WERI-Rb-1 (cell line): Measurements from ENCODE around the gene PODN.

Source experiments
- DNase-seq: peaks from one replicate; pipeline ENCODE4 v3.0.0-alpha.2; 2020
- H3K27ac ChIP-seq: fragments of 250-450 bp; sonication (Bioruptor Pico); 2 replicates; pipeline ENCODE4 v1.5.1; 2020; ENCODE audit warnings: mild to moderate bottlenecking, moderate library complexity
- H3K27me3 ChIP-seq: fragments of 250-450 bp; sonication (Bioruptor Pico); 2 replicates; pipeline ENCODE4 v1.5.1; 2021; ENCODE audit warnings: mild to moderate bottlenecking, low read depth, moderate library complexity; ENCODE audit not compliant: insufficient read depth, severe bottlenecking
- H3K36me3 ChIP-seq: fragments of 250-450 bp; sonication (Bioruptor Pico); 2 replicates; pipeline ENCODE4 v1.5.1; 2020; ENCODE audit warnings: mild to moderate bottlenecking, moderate library complexity
- H3K4me3 ChIP-seq: 2 replicates; pipeline ENCODE4 v1.5.1; 2011; ENCODE audit warnings: low read depth, mild to moderate bottlenecking, control low read depth, low read length
- H3K9me3 ChIP-seq: fragments of 250-450 bp; sonication (Bioruptor Pico); 2 replicates; pipeline ENCODE4 v1.5.1; 2021; ENCODE audit warnings: mild to moderate bottlenecking, moderate library complexity; ENCODE audit not compliant: severe bottlenecking
- TF ChIP-seq, protein P1 (sequence below): IDR thresholded peaks from 2 replicates; pipeline ENCODE4 v1.5.1; 2011; ENCODE audit warnings: low read depth, mild to moderate bottlenecking, control low read depth, inconsistent platforms, low read length

PODN gene

DNA sequence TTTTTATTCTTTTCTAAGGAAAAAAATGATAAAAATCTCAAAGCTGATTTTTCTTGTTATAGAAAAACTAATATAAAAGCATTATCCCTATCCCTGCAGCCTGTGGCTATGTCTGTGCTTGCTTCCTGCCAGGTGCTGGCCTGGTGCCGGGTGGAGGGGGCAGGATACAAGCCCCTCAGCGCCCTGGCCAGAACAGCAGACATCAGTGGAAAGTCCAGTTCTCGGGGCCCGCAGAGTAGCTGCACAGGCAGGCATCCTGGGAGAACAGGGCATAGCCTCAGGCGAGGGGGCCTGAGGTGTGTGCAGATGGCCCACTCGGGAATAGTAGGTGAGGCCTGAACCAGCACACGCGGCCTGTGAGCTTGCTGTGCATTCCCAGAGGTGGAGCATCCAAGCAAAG is 23.4 kb downstream of the PODN start:
- TF ChIP-seq, protein P1, sequence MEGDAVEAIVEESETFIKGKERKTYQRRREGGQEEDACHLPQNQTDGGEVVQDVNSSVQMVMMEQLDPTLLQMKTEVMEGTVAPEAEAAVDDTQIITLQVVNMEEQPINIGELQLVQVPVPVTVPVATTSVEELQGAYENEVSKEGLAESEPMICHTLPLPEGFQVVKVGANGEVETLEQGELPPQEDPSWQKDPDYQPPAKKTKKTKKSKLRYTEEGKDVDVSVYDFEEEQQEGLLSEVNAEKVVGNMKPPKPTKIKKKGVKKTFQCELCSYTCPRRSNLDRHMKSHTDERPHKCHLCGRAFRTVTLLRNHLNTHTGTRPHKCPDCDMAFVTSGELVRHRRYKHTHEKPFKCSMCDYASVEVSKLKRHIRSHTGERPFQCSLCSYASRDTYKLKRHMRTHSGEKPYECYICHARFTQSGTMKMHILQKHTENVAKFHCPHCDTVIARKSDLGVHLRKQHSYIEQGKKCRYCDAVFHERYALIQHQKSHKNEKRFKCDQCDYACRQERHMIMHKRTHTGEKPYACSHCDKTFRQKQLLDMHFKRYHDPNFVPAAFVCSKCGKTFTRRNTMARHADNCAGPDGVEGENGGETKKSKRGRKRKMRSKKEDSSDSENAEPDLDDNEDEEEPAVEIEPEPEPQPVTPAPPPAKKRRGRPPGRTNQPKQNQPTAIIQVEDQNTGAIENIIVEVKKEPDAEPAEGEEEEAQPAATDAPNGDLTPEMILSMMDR = no peak
- no peaks in the 10 kb centered on the region for H3K27me3 ChIP-seq
- no peak overlapping the region for H3K4me3 ChIP-seq
- H3K9me3 ChIP-seq = no peaks in the 10 kb centered on the region
- H3K27ac ChIP-seq = peak overlapping the region; percentile 92
- no peak for DNase-seq
- peaks cover 44% of the 10 kb centered on the region for H3K36me3 ChIP-seq

DNA sequence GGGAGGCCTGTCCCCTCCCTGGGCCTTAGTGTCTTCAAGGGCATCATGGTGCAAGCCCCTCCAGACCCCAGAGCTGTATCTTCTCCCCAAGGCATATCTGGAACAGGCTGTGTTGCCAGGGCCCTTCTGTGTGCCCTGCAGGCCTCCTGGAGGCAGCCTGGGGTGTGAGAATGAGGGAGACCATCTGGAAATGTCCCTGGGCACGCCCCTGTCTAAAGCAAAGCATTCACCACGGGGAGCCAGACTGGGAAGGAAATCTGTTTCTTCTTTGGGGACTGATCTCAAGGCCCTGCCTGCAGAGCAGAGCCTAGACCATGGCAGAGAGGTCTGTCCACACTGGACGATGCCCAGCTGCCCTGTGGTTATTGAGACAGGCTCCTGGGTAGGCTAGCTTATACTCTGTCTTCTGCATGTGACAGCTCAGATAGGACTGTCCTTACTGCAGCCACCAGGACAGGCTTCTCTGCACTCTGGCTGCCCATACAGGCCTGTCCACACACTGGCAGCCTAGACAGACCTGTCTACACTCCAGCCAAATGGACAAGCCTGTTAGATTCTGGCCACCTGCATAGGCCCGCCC is 24.6 kb downstream of the PODN start:
- Histone ChIP-seq H3K27me3 (no peaks in the 10 kb centered on the region), H3K9me3 (no peaks in the 10 kb centered on the region), H3K36me3 (peaks cover 55% of the 10 kb centered on the region), H3K27ac (peak overlapping the region; percentile 92), H3K4me3 (no peak overlapping the region)
- TF ChIP-seq, protein P1 = peak; percentile 6; the same call in 1 of the 2 replicates
- peak; percentile 82 for DNase-seq

DNA sequence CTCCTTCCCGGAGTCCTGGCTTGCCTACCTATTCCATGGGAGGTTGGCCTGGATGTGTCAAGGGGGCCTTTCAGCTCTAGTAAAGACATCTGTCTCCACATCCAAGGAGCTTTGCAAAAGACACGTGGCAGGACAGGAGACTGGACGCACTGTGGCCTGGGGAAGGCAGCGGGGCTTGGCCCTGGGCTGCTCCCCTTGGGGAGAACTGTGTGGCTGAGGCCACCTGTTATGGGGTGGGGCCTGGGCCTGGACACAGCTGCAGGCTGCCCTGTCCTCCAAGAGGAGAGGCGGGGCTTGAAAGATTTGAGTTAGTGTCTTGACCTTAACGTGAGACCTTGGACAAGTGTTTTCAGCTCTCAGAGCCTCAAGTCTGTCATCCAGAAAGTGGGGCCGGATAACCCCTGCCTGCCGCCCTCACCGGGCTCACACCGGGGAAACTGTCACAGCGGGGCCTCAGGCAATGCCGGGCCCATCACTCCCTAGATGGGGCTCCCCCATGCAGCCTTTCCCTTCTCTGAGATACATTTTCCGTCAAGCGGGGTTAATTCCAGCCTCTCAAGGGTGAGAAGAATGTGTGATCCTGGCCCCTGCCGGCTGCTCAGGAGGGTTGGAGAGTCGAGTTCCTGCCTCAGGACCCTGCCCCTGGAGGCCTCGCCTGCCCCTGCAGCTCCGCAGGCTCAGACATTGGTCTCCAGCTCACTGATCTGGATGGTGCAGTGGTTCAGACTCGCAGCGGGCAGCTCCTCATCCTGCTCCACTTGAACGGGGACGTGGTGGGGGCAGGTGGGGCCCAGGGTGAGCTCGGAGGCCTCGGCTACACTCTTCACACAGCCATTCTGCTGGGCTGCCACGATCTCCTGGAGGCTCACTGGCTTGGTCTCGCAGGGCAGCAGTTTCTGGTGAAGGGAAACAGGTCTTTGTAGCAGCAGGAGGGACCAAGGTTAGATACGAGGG is 25.6 kb downstream of the PODN start:
- Histone ChIP-seq H3K9me3 (no peaks in the 10 kb centered on the region), H3K4me3 (no peak overlapping the region), H3K27me3 (no peaks in the 10 kb centered on the region), H3K27ac (peak overlapping the region; percentile 92), H3K36me3 (peaks cover 66% of the 10 kb centered on the region)
- TF ChIP-seq, protein P1 = peak; percentile 38
- peak; percentile 92 for DNase-seq

DNA sequence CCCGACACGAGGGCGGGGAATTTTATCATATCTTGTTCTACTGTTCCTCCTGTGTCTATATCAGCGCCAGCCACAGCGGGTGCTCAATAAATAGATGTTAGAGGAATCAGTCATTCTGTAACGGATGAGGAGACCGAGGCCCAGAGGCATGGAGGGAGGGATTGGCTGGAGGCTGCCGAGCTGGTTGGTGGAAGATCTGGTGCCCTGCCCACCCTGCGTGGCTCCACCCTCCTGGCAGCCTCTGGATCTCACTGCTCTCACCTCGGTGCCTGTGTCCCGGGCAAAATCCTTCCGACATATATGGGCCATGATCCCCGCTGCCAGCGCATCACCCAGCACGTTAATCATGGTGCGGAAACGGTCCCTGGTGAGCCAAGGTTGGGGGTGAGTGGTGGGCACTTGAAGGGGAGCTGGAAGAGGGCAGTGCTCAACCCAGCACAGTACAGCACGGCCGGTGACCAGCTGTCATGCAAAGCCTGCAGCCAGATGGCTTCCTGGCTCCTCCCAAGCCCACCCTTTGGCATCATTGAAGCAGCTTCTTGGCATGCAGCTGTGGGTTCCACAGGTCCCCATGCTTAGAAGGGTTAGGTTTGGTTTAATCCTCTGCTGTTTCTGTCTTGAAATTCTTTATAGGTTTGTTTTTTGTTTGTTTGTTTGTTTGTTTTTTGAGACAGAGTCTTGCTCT is 26.7 kb downstream of the PODN start:
- no peak overlapping the region for H3K4me3 ChIP-seq
- TF ChIP-seq, protein P1 = 0 out of 2 replicates have a peak, but pooled peaks have one; percentile 4
- DNase-seq = peak; percentile 75
- H3K9me3 ChIP-seq = no peaks in the 10 kb centered on the region
- H3K36me3 ChIP-seq = peaks cover 72% of the 10 kb centered on the region
- H3K27ac ChIP-seq = peak overlapping the region; percentile 92
- no peaks in the 10 kb centered on the region for H3K27me3 ChIP-seq

DNA sequence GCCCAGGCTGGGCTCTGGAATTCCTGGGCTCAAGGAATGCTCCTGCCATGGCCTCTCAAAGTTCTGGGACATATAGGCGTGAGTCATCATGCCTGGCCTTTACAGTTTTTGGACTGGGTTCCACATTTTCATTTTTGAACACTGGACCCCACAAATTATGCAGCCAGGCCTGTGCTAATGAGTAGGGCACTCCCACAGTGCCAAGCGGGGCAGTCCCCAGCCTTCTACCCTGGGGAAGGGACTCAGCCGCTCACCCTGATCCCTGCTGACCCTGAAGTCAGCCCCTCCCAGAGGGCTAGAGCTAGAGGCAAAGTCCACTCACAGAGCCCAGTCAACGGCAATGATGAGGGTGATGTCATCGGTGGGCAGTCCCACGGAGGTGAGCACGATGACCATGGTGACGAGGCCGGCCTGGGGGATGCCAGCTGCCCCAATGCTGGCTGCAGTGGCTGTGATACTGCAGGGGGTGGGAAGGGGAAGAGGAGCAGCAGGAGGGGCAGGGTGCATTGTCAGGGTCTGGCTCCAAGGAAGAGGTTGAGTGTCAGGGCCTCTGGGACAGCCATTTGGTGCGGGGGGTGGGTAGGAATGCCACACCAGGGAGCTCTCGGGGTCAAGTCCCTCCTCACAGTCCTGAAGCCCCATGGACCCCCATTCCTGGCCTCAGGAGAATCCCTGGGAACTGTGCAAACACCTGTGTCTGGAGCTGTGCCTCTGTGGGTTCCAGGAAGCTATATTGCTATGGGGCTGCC is 27.6 kb downstream of the PODN start:
- Histone ChIP-seq H3K27me3 (no peaks in the 10 kb centered on the region), H3K9me3 (no peaks in the 10 kb centered on the region), H3K27ac (peak overlapping the region; percentile 92), H3K36me3 (peaks cover 81% of the 10 kb centered on the region), H3K4me3 (no peak overlapping the region)
- TF ChIP-seq, protein P1 = no peak
- peak; percentile 32 for DNase-seq
